GM12873 (cell line): ENCODE results near the gene GPI.

Source experiments
- CTCF ChIP-seq: IDR thresholded peaks from 2 replicates; pipeline ENCODE4 v1.5.1; 2012; ENCODE audit warnings: low read depth, mild to moderate bottlenecking, moderate library complexity, low read length, control low read depth; ENCODE audit not compliant: insufficient read depth; ENCODE audit errors: missing control alignments

The GPI gene

GRCh38 chr19:34402074-34402600 lies 37.1 kb downstream of the GPI start:
- no peak for TF ChIP-seq CTCF

GRCh38 chr19:34403784-34404108 lies 38.8 kb downstream of the GPI start:
- no peak for TF ChIP-seq CTCF

- no peak for TF ChIP-seq CTCF
Measured at GRCh38 chr19:34404109-34404909, 39.3 kb downstream of the GPI start, which contains the start of gene PDCD2L. Gene PDCD2L (plus strand): TSS chr19:34404399. CDS start chr19:34404431, 32 bp downstream.

GRCh38 chr19:34405892-34406660 lies 41.1 kb downstream of the GPI start:
- TF ChIP-seq CTCF, result no peak

GRCh38 chr19:34408411-34408810 lies 43.4 kb downstream of the GPI start:
- TF ChIP-seq CTCF, result no peak

GRCh38 chr19:34409189-34410164 lies 44.5 kb downstream of the GPI start:
- no peak for TF ChIP-seq CTCF
